ENCODE results near the gene CDK3. TPM values are rescaled to one million over a fixed set of nuclear protein-coding genes. Genes with fewer than 3 reads are reported as not detected.
A peak's percentile ranks its signal among the peaks of the same experiment; 100 is the strongest.

The CDK3 gene
- total and polyA plus RNA-seq, 2 of the 4 experiments (the other 2 are of a cell fraction): 0.72 to 8.8 TPM

DNA sequence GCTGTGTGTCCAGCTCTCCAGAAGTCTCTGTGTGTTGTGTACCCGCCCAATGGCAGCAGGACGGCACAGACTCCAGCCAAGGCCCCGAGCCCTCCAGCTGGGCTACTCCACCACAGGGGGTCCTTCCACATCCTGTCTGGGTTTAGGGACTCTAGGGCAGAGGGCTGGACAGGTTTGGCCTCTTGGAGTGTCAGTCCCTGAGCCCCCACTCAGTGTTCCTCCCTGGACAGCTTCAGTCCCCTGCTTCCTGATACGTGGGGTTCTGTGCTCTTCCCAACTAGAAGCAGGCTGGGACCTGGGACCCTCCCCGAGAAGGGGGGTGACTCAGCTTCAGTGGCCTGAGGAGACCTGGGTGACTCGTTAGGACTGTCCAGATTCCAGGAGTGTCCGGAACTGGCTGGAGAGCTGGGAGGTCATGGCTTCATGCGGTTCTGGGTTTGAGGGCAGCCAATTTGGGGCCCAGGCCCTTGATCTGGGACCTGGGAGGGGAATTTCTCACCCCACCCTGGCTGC, 4.2 kb downstream of the CDK3 start:
- 79% methylated on average over 2 of the region's 8 CpGs; no CpG with 5 or more reads in 1 of the 2 experiments for WGBS, 2 experiments (ENCODE audit: extremely low coverage in 2 of 2, insufficient read length in 1 of 2)
- no peak overlapping the region for H3K18ac ChIP-seq (ENCODE audit: low read depth, low read length)
- in situ Hi-C loops (cut with MboI; ENCODE audit: low sequenced_read_pairs): loop anchor here (5.0 kb wide), 1 partner anchor 93 kb away; no protein-coding TSS in a partner anchor
- no peak overlapping the region for H3K56ac ChIP-seq (ENCODE audit: extremely low read depth, insufficient read depth, low read length)
- H3K27ac ChIP-seq (ENCODE audit: insufficient read depth, low read length): 0 out of 2 replicates have a peak overlapping the region, but pooled peaks have one; percentile 6
- peaks cover 0 to 3% of the 10 kb centered on the region in 2 experiments; a peak in 1 of 4 replicates for H3K79me1 ChIP-seq (ENCODE audit: low read depth in 1 of 2, low read length in 2 of 2)
- no peaks in the 10 kb centered on the region for H4K20me1 ChIP-seq (ENCODE audit: insufficient read depth, low read length)
- H3K27me3 ChIP-seq (ENCODE audit: control insufficient read depth, insufficient read depth, low read length): no peaks in the 10 kb centered on the region
- POLR2A ChIA-PET (ENCODE audit: unreplicated experiment): no interaction called here
- TF ChIP-seq FOS (IDR thresholded peaks at IDR 0.05; ENCODE audit: low read depth, low read length) (peak; percentile 53; the same call in 1 of the 2 replicates), CEBPB (IDR thresholded peaks at IDR 0.05; ENCODE audit: low read depth, low read length) (no peak)
- H3K9me1 ChIP-seq (ENCODE audit: insufficient read depth, low read length): no peaks in the 10 kb centered on the region
- dilution Hi-C loops (cut with HindIII; ENCODE audit: low sequenced_read_pairs, unreplicated experiment): no loop called here
- H2AK5ac ChIP-seq (ENCODE audit: low read depth, low read length): peak overlapping the region; percentile 78; the same call in 1 of the 2 replicates
- peak overlapping the region; percentile 41 to 66; a peak in 1 of 4 replicates for H4K8ac ChIP-seq (ENCODE audit: low read depth in 2 of 2, low read length in 2 of 2)
- H2BK120ac ChIP-seq (ENCODE audit: low read depth, low read length): peak overlapping the region; percentile 44
- CTCF ChIA-PET: interaction anchor here (1.5 to 2.0 kb wide), 3 partner anchors 9 to 100 kb away, joined by 5 to 7 read pairs (median 6); partner anchors contain the start of genes ACOX1, MRPL38 and TEN1
- ATAC-seq (ENCODE audit: low read depth): peak; percentile 49
- H3K36me3 ChIP-seq (ENCODE audit: control insufficient read depth, insufficient read depth, low read length): peaks cover 3% of the 10 kb centered on the region; the same call in 1 of the 2 replicates
- no peak overlapping the region for H2BK15ac ChIP-seq (ENCODE audit: low read depth, low read length)
- H2AFZ ChIP-seq (replicated peaks; ENCODE audit: low read length, poor library complexity): peak overlapping the region; percentile 63
- no peak overlapping the region; the same call in 1 of the 2 replicates for H3K14ac ChIP-seq (replicated peaks; ENCODE audit: low read depth, low read length)
- H3K4ac ChIP-seq (ENCODE audit: low read depth, low read length): peak overlapping the region; percentile 65
- peak overlapping the region; percentile 21 for H2AK9ac ChIP-seq (replicated peaks; ENCODE audit: low read depth, low read length, poor library complexity)
- H4K5ac ChIP-seq (ENCODE audit: low read depth, low read length): no peak overlapping the region
- H3K4me3 ChIP-seq (ENCODE audit: insufficient read depth, low read depth, low read length): no peak overlapping the region
- peak overlapping the region; percentile 49; the same call in 1 of the 2 replicates for H4K91ac ChIP-seq (ENCODE audit: insufficient read depth, low read depth, low read length)
- H3K23ac ChIP-seq (ENCODE audit: low read depth, low read length): no peak overlapping the region
- no peak overlapping the region for H3K4me2 ChIP-seq (ENCODE audit: low read depth, low read length)
- BruUV-seq (replicated peaks): no TSS peak
- intact Hi-C loops (cut with micrococcal nuclease): loop anchor here (1.0 to 5.0 kb wide), 2 partner anchors 100 to 292 kb away; no protein-coding TSS in a partner anchor
- no peak overlapping the region for H3K9ac ChIP-seq (ENCODE audit: low read depth, low read length)
- H3K9me3 ChIP-seq (ENCODE audit: control insufficient read depth, insufficient read depth, low read length): no peaks in the 10 kb centered on the region
- peak overlapping the region; percentile 62; the same call in 1 of the 2 replicates for H2BK20ac ChIP-seq (ENCODE audit: low read depth, low read length)
- peaks cover 7% of the 10 kb centered on the region for H3K4me1 ChIP-seq (ENCODE audit: control insufficient read depth, insufficient read depth, low read length)
- no peak overlapping the region for H2BK5ac ChIP-seq (ENCODE audit: low read depth, low read length, poor library complexity, severe bottlenecking)
- DNase-seq: peak; percentile 58

Data from IMR-90 (cell line).